ENCODE data around the gene AMTN. TPM values are rescaled to one million over a fixed set of nuclear protein-coding genes. Genes with fewer than 3 reads are reported as not detected.
"Not testable (repeated sequence)": the region's sequence is repeated elsewhere in the genome, so short reads cannot be mapped to it uniquely, and the experiment has no call there.

Gene AMTN
- not detected for polyA plus RNA-seq (2012; ENCODE audit: low read depth, missing spikeins)

- no peak for FAIRE-seq
- TF ChIP-seq TAF1 (IDR thresholded peaks at IDR 0.05; ENCODE audit: low read depth, low read length) (no peak), POLR2AphosphoS5 (IDR thresholded peaks at IDR 0.05; ENCODE audit: low read depth, low read length) (no peak), POLR2A (IDR thresholded peaks at IDR 0.05; ENCODE audit: low read depth, low read length) (no peak), SPI1 (IDR thresholded peaks at IDR 0.05; ENCODE audit: low read depth, low read length) (no peak), POU2F2 (IDR thresholded peaks at IDR 0.05; ENCODE audit: low read depth, low read length) (no peak), PAX5 (IDR thresholded peaks at IDR 0.05; ENCODE audit: insufficient read depth, low read length, severe bottlenecking) (no peak)
- no peak for DNase-seq (ENCODE audit: insufficient read length, low spot score)
Measured at GRCh38 chr4:70518269-70518668, at the start of gene AMTN. Gene AMTN, plus strand, starts transcription at chr4:70518569. Its CDS starts 209 bp downstream, at chr4:70518778.

- FAIRE-seq (no peak), DNase-seq (ENCODE audit: insufficient read length, low spot score) (no peak)
- TF ChIP-seq PAX5 (IDR thresholded peaks at IDR 0.05; ENCODE audit: insufficient read depth, low read length, severe bottlenecking) = no peak
- TF ChIP-seq TAF1 (IDR thresholded peaks at IDR 0.05; ENCODE audit: low read depth, low read length) = no peak
- TF ChIP-seq POU2F2 (IDR thresholded peaks at IDR 0.05; ENCODE audit: low read depth, low read length) = no peak
- TF ChIP-seq POLR2A (IDR thresholded peaks at IDR 0.05; ENCODE audit: low read depth, low read length) = no peak
- TF ChIP-seq SPI1 (IDR thresholded peaks at IDR 0.05; ENCODE audit: low read depth, low read length) = no peak
- no peak for TF ChIP-seq POLR2AphosphoS5 (IDR thresholded peaks at IDR 0.05; ENCODE audit: low read depth, low read length)
Measured at GRCh38 chr4:70471897-70472296, 46.5 kb upstream of the AMTN start, which contains the start of gene MUC7. Gene MUC7, plus strand, starts transcription at chr4:70472197. Its CDS starts 1,825 bp downstream, at chr4:70474022.

- no peak for FAIRE-seq
- no peak for TF ChIP-seq SPI1 (IDR thresholded peaks at IDR 0.05; ENCODE audit: low read depth, low read length)
- no peak for TF ChIP-seq TAF1 (IDR thresholded peaks at IDR 0.05; ENCODE audit: low read depth, low read length)
- TF ChIP-seq PAX5 (IDR thresholded peaks at IDR 0.05; ENCODE audit: insufficient read depth, low read length, severe bottlenecking) = no peak
- TF ChIP-seq POLR2AphosphoS5 (IDR thresholded peaks at IDR 0.05; ENCODE audit: low read depth, low read length) = no peak
- no peak for TF ChIP-seq POLR2A (IDR thresholded peaks at IDR 0.05; ENCODE audit: low read depth, low read length)
- no peak for TF ChIP-seq POU2F2 (IDR thresholded peaks at IDR 0.05; ENCODE audit: low read depth, low read length)
- DNase-seq (ENCODE audit: insufficient read length, low spot score) = no peak
Measured at GRCh38 chr4:70473679-70474078, 44.7 kb upstream of the AMTN start.

GRCh38 chr4:70488748-70489147 is 29.6 kb upstream of the AMTN start:
- FAIRE-seq (no peak), DNase-seq (ENCODE audit: insufficient read length, low spot score) (no peak)
- TF ChIP-seq POU2F2 (IDR thresholded peaks at IDR 0.05; ENCODE audit: low read depth, low read length) = no peak

GRCh38 chr4:70496231-70496630 is 22.1 kb upstream of the AMTN start:
- no peak for TF ChIP-seq PAX5 (IDR thresholded peaks at IDR 0.05; ENCODE audit: insufficient read depth, low read length, severe bottlenecking)
- no peak for TF ChIP-seq TAF1 (IDR thresholded peaks at IDR 0.05; ENCODE audit: low read depth, low read length)
- no peak for TF ChIP-seq POLR2A (IDR thresholded peaks at IDR 0.05; ENCODE audit: low read depth, low read length)
- TF ChIP-seq POU2F2 (IDR thresholded peaks at IDR 0.05; ENCODE audit: low read depth, low read length) = no peak
- no peak for TF ChIP-seq SPI1 (IDR thresholded peaks at IDR 0.05; ENCODE audit: low read depth, low read length)
- TF ChIP-seq POLR2AphosphoS5 (IDR thresholded peaks at IDR 0.05; ENCODE audit: low read depth, low read length) = no peak

GRCh38 chr4:70501838-70502237 is 16.5 kb upstream of the AMTN start:
- not testable (repeated sequence) for FAIRE-seq; DNase-seq (ENCODE audit: insufficient read length, low spot score)

More at GRCh38 chr4:70496231-70496630, 22.1 kb upstream of the AMTN start:
- no peak for DNase-seq (ENCODE audit: insufficient read length, low spot score)
- no peak for FAIRE-seq

GRCh38 chr4:70504733-70505132 is 13.6 kb upstream of the AMTN start:
- FAIRE-seq (no peak), DNase-seq (ENCODE audit: insufficient read length, low spot score) (no peak)
- TF ChIP-seq TAF1 (IDR thresholded peaks at IDR 0.05; ENCODE audit: low read depth, low read length) = no peak
- no peak for TF ChIP-seq POU2F2 (IDR thresholded peaks at IDR 0.05; ENCODE audit: low read depth, low read length)
- TF ChIP-seq POLR2AphosphoS5 (IDR thresholded peaks at IDR 0.05; ENCODE audit: low read depth, low read length) = no peak
- TF ChIP-seq POLR2A (IDR thresholded peaks at IDR 0.05; ENCODE audit: low read depth, low read length) = no peak
- no peak for TF ChIP-seq SPI1 (IDR thresholded peaks at IDR 0.05; ENCODE audit: low read depth, low read length)
- TF ChIP-seq PAX5 (IDR thresholded peaks at IDR 0.05; ENCODE audit: insufficient read depth, low read length, severe bottlenecking) = no peak

- FAIRE-seq (peak; percentile 90), DNase-seq (ENCODE audit: insufficient read length, low spot score) (peak; percentile 22)
- TF ChIP-seq PAX5 (IDR thresholded peaks at IDR 0.05; ENCODE audit: insufficient read depth, low read length, severe bottlenecking) (no peak), POLR2A (IDR thresholded peaks at IDR 0.05; ENCODE audit: low read depth, low read length) (no peak), TAF1 (IDR thresholded peaks at IDR 0.05; ENCODE audit: low read depth, low read length) (no peak), POLR2AphosphoS5 (IDR thresholded peaks at IDR 0.05; ENCODE audit: low read depth, low read length) (no peak), SPI1 (IDR thresholded peaks at IDR 0.05; ENCODE audit: low read depth, low read length) (no peak), POU2F2 (IDR thresholded peaks at IDR 0.05; ENCODE audit: low read depth, low read length) (no peak)
Measured at GRCh38 chr4:70505151-70505748, 13.1 kb upstream of the AMTN start.

- FAIRE-seq (no peak), DNase-seq (ENCODE audit: insufficient read length, low spot score) (no peak)
- TF ChIP-seq POLR2AphosphoS5 (IDR thresholded peaks at IDR 0.05; ENCODE audit: low read depth, low read length) (no peak), TAF1 (IDR thresholded peaks at IDR 0.05; ENCODE audit: low read depth, low read length) (no peak), PAX5 (IDR thresholded peaks at IDR 0.05; ENCODE audit: insufficient read depth, low read length, severe bottlenecking) (no peak), SPI1 (IDR thresholded peaks at IDR 0.05; ENCODE audit: low read depth, low read length) (no peak)
Measured at GRCh38 chr4:70508801-70509200, 9.6 kb upstream of the AMTN start.

- DNase-seq (ENCODE audit: insufficient read length, low spot score) = no peak
- TF ChIP-seq PAX5 (IDR thresholded peaks at IDR 0.05; ENCODE audit: insufficient read depth, low read length, severe bottlenecking) (no peak), POU2F2 (IDR thresholded peaks at IDR 0.05; ENCODE audit: low read depth, low read length) (no peak), TAF1 (IDR thresholded peaks at IDR 0.05; ENCODE audit: low read depth, low read length) (no peak), POLR2AphosphoS5 (IDR thresholded peaks at IDR 0.05; ENCODE audit: low read depth, low read length) (no peak), SPI1 (IDR thresholded peaks at IDR 0.05; ENCODE audit: low read depth, low read length) (no peak), POLR2A (IDR thresholded peaks at IDR 0.05; ENCODE audit: low read depth, low read length) (no peak)
- FAIRE-seq = no peak
Measured at GRCh38 chr4:70511365-70511764, 7.0 kb upstream of the AMTN start.

Data from GM12891 (cell line).